ENCODE measurements around the gene DGCR6L. TPM values are rescaled to one million over a fixed set of nuclear protein-coding genes. Genes with fewer than 3 reads are reported as not detected.

The DGCR6L gene
- 42.9 and 49.0 TPM in 2 replicates for total RNA-seq

GRCh38 chr22:20319745-20320658 is at the start of gene DGCR6L:
Gene DGCR6L (minus strand): TSS chr22:20320060. CDS start chr22:20319988, 72 bp downstream.

DNA sequence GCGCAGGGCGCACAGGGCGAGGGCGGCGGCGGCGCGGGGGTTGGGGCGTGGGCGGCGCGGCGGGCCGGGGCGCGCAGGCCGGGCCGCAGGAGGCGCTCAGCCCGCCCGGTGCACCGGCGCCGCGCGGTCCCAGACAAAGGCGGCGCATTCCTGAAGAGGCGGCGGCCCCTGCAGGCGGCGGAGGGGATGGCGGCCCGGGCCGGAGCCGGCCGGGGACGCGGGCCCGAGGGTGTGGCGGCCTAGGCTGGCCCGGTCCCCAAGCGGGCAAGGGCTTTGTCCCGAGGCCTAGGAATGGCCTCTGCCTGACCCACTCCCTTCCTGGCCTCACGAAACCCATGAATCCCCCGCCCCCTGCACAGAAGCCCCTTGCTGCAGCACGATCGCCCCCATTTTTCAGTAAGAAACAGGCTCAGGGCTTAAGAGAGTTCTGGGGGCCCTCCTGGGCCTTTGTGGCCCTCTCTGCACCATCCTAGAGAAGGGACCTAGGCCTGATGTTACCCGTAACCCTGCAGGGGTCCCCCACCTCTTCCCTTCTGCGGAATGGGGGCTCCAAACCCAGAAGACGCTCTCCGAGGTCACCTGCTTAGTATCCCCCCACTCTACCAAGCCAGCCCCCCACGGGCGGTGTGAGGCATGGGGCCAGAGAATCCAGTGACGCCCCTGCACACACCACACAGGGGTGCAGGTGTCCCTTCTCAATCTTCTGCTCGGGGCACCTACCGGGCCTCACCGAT is 51.4 kb downstream of the DGCR6L start, which contains the start of gene RTN4R:
Gene RTN4R (minus strand): TSS at position 40 of the 734 bp plus-strand sequence. CDS start 226 bp downstream, outside the sequence.

Other genes starting within 250 kb of the DGCR6L start
- 36.0 and 36.3 TPM in 2 replicates for gene DGCR8, start 239.8 kb downstream of the DGCR6L start, total RNA-seq
- gene RANBP1, start 204.0 kb downstream of the DGCR6L start, total RNA-seq, result 187 and 231 TPM in 2 replicates
- 33.6 and 47.4 TPM in 2 replicates for gene TRMT2A, start 202.8 kb downstream of the DGCR6L start, total RNA-seq
- gene ZDHHC8, start 188.3 kb downstream of the DGCR6L start, total RNA-seq, result 18.9 and 19.7 TPM in 2 replicates
- gene CCDC188, start 169.0 kb downstream of the DGCR6L start, total RNA-seq, result 8.6 and 8.8 TPM in 2 replicates
- 0.65 and 0.76 TPM in 2 replicates for gene RTN4R, start 51.7 kb downstream of the DGCR6L start, total RNA-seq
- 14.2 and 16.7 TPM in 2 replicates for gene ZNF74, start 74.1 kb upstream of the DGCR6L start, total RNA-seq
- 11.0 and 16.3 TPM in 2 replicates for gene SCARF2, start 117.8 kb upstream of the DGCR6L start, total RNA-seq
- gene KLHL22, start 175.7 kb upstream of the DGCR6L start, total RNA-seq, result 19.4 and 21.9 TPM in 2 replicates
- 56.2 and 61.3 TPM in 2 replicates for gene MED15, start 187.6 kb upstream of the DGCR6L start, total RNA-seq

All from vein endothelial cell (primary cell).